Right cardiac atrium (tissue), 5 donors: ENCODE data around the gene RNF208. TPM values are rescaled to one million over a fixed set of nuclear protein-coding genes. Genes with fewer than 3 reads are reported as not detected.

Experiments used
- ATAC-seq, 2 donors: fragments of 200-7000 bp; cut with Tn5 transposase; one replicate each; pipeline versions ENCODE4 v1.8.0 to v1.9.1; 2020; ENCODE audit warnings: moderate library complexity in 2 of 2, mild to moderate bottlenecking in 1 of 2
- DNase-seq, 3 donors: peaks; one replicate each; pipeline ENCODE4 v3.0.0-alpha.2; 2020
- H3K27ac ChIP-seq: one replicate; pipeline ENCODE4 v1.5.1; 2013; ENCODE audit warnings: mild to moderate bottlenecking, low read length, control low read depth, moderate library complexity
- H3K27me3 ChIP-seq: one replicate; pipeline ENCODE4 v1.6.1; 2013; ENCODE audit not compliant: control insufficient read depth, insufficient read depth
- H3K4me1 ChIP-seq: one replicate; pipeline ENCODE4 v1.6.1; 2013; ENCODE audit warnings: low read length; ENCODE audit not compliant: control insufficient read depth, insufficient read depth
- H3K4me3 ChIP-seq: one replicate; pipeline ENCODE4 v1.5.1; 2013; ENCODE audit warnings: low read length, control low read depth
- H3K9me3 ChIP-seq: one replicate; pipeline ENCODE4 v1.6.1; 2013; ENCODE audit warnings: low read length; ENCODE audit not compliant: control insufficient read depth
- WGBS: extraction: QIAGEN DNeasy Blood & Tissue Kit; methylation state at CpG from one replicate; pipeline ENCODE4 v1.1.7; 2013; 5-methylcytosine and 5-hydroxymethylcytosine counted together
- intact Hi-C, 4 donors: fragments of 100-400 bp; cut with DNase I; formaldehyde crosslinking; loops; one replicate each; pipeline versions ENCODE4 v1.11.0 to v1.14.0; 2022 to 2023
- polyA plus RNA-seq: library from polyadenylated mRNA; stranded (reverse); fragments of 200-250 nt; gene quantifications from one replicate; pipeline ENCODE4 v1.2.3, GENCODE V29; 2013
- total RNA-seq, 4 donors: library from RNA; stranded (reverse); fragmentation: NEBNext Ultra II Directional; extraction: Animal tissue kit (Norgen Biotek cat#: 25700); gene quantifications; one replicate each; pipeline ENCODE4 v1.2.1, GENCODE V29; 2021
- donor health status: healthy with polysubstance abuse.
- donor health status: DM: no; HTN: yes; CAD: no.
- donor health status: DM: no; HTN: no; CAD: no.
- donor health status: DM: no; HTN: yes; CAD: no; lungs with severe emphysema.
- donor health status: DM: yes; HTN: yes; CAD: no.

The RNF208 gene
- total and polyA plus RNA-seq, 5 donors, result 17.7 to 36.0 (median 25.4) TPM

DNA sequence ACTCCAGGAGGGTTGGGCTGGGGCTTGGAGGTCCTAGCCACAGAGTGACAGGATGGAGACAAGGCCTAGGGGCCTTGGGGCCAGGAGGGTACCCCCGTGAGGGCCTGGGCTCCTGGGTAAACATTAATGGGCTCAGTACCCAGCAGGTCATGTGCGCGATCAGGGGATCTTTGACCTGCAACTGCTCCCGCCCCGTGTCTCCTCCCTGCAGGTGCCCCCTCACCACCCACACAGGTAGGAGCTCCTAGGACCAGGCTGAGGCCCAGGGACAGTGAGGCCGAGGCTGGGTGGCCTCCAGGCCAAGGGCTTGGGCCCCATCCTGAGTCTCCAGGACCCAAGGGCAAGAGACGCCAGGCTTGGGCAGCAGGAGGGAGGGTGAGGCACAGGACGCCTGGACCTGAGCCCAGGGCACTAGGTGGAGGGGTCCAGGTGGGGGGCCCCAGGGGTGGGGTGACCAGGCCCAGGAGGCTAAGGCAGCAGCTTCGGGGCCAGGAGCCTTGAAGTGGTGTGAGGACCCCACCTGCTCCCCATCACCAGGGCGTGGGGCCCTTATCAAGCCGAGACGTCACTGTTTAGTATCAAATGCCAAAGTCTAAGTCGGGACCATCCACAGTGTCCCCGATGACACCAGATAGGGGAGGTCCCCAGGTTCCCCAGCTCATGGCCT, 8.8 kb upstream of the RNF208 start, which contains the start of gene SLC34A3:
Gene SLC34A3, plus strand, starts transcription at position 197 of the 667 bp plus-strand sequence. CDS start 802 bp downstream, outside the sequence.
- Histone ChIP-seq H3K9me3 (no peaks in the 10 kb centered on the region), H3K27ac (no peak within 1 kb of the TSS), H3K27me3 (no peaks in the 10 kb centered on the region), H3K4me1 (no peaks in the 10 kb centered on the region), H3K4me3 (no peak within 1 kb of the TSS)
- intact Hi-C loops, result no loop called here
- peak in 1 of 3 donors; percentile 50 for DNase-seq
- WGBS, result 63% methylated on average over 14 of the region's 14 CpGs
- no peak for ATAC-seq

DNA sequence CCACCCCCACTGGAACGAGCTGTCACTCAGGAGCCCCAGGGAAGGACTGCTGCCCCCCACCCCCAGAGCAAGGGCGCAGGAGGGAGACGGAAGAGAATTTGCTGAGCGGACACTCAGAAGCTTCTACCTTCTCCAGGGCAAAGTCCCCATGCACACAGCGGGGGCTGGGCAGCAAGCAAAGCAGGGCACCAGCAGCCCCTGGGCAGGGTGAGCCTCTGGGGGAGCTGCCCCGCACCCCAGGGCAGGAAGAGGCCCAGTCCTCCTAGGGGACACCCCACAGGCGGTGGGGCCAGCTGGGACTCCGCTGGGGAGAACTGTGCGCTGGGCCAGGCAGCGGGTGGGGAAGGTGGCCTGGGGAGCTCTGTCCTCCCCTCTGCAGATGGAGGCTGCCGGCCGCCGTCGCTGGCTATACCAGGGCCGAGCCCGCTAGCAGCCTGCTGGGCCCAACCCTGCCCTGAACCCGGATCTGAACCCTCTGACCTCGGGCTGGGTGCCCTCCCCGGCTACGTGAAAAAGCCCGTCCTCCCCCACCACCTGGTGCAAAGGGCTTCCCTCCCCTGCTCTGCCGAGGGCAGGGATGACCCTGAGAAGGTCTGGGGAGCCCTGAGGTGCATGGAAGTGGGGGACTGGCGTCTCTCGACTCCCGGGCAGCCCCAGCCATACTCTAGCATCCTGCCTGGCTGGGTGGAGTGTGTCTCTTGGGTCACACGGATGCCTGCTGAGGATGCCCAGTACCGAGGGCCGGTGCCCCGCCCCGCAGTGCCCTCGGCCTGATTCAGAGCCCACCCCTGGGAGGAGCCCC, 8.1 kb upstream of the RNF208 start:
- H3K27me3 ChIP-seq, result no peaks in the 10 kb centered on the region
- no peak overlapping the region for H3K4me3 ChIP-seq
- no peak for ATAC-seq
- no peak overlapping the region for H3K27ac ChIP-seq
- WGBS, result 61% methylated on average over 31 of the region's 31 CpGs
- no peaks in the 10 kb centered on the region for H3K4me1 ChIP-seq
- H3K9me3 ChIP-seq, result no peaks in the 10 kb centered on the region
- intact Hi-C loops, result loop anchor here in 3 of 4 donors (5.0 kb wide), 1 partner anchor 108 kb away; no protein-coding TSS in a partner anchor
- DNase-seq, result peak in 1 of 3 donors; percentile 46

DNA sequence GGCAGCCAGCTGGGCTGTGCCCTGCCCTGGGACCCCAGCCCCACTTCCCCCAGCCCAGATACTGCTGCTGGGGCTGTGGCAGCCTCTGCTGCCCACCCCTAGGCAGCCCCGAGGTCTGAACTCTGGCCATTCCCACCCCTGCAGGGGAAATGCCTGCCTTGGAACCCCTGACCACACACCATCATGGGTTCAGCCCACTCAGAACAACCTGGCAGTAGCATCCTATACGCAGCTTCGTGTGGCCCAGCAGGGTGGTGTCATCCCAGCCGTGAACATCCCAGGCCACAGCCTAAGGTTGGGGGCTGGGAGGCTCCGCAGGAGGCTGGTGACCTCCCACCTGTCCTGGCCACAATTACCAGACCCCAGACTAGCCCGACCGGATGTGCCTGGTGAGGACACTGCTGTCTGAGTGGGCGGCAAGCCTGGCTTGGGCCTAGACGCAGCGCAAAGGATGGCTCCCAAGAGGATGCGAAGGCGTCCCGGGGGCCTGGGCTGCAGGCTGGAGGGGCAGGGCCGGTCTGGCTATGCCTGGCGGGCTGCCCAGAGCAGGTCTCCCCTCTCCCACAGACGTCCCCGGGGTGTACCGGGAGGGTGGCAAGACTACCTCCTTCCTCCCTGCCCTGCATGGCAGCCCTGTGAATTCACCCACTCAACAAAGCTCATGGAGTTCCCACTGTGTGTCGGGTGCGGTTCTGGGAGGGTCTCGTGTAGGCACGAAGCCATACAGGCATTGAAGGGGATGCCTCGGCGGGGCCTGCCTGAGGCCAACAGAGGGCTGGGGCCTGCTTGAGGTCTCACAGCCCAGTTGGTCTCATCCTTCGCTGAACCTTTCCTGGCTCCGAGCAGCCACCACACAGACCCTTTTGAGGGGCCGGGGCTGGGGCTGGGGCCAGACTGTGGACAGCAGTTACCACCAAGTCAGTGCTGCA, 7.2 kb upstream of the RNF208 start:
- intact Hi-C loops, result loop anchor here in 3 of 4 donors (5.0 kb wide), 1 partner anchor 107 kb away; no protein-coding TSS in a partner anchor
- DNase-seq (peak in 1 of 3 donors; percentile 51), ATAC-seq (no peak)
- no peaks in the 10 kb centered on the region for H3K4me1 ChIP-seq
- no peak overlapping the region for H3K27ac ChIP-seq
- WGBS, result 60% methylated on average over 27 of the region's 27 CpGs
- H3K27me3 ChIP-seq, result no peaks in the 10 kb centered on the region
- H3K4me3 ChIP-seq, result no peak overlapping the region
- no peaks in the 10 kb centered on the region for H3K9me3 ChIP-seq

DNA sequence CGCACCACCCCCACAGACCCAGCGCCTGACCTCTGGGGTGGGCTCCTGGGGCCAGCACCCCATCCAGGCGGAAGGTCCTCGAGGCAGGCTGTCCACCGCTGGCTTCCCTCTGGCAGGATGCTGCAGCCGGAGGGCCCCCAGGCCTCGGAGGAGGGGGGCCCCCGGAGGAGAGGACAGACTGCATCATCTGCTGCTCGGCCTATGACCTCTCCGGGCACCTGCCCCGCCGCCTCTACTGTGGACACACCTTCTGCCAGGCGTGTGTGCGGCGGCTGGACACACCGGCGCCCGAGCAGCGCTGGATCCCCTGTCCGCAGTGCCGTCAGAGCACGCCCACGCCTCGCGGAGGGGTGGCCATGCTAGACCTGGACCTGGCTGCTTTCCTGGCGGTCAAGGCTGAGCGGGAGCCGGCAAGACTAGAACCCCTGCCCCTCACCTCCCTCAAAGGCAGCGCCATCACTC, 6.5 kb upstream of the RNF208 start:
- no peaks in the 10 kb centered on the region for H3K9me3 ChIP-seq
- peak in 1 of 3 donors; percentile 58 for DNase-seq
- 62% methylated on average over 29 of the region's 29 CpGs for WGBS
- no peaks in the 10 kb centered on the region for H3K4me1 ChIP-seq
- no peak overlapping the region for H3K27ac ChIP-seq
- intact Hi-C loops, result loop anchor here in 3 of 4 donors (5.0 kb wide), 1 partner anchor 106 kb away; no protein-coding TSS in a partner anchor
- ATAC-seq, result no peak
- H3K27me3 ChIP-seq, result no peaks in the 10 kb centered on the region
- H3K4me3 ChIP-seq, result no peak overlapping the region

DNA sequence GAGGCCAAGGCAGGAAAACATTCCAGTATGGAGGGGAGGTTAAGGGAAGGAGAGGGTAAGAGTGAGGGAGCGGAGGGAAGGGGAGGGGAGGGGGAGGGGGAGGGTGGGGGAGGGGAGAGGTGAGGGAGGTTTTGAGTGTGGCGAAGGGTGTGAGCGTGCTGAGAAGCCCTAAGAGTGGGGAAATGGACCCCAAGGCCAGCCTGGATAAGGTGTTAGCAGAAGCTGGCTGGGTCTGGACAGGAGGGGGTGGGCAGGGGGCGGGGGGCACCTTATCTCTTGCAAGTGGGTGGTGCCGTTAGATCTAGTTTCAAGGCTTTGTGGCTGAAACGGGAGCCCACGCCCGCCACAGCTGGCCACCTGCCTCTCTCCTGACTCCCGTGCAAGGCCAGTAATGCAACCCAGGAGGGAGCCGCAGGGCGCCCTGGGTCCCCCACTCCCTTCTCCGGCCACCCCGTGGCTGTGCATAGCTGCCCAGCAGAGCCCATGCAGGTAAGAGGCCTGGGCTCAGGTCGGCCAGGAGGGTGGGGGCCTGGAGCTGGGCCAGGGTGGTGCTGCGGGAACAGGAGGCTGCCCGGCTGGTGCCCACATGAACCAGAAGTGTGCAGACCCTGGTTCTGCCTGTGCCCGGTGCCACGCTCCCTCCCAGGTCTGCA, 5.9 kb upstream of the RNF208 start:
- ATAC-seq (no peak), DNase-seq (peak in 1 of 3 donors; percentile 62)
- H3K4me1 ChIP-seq, result no peaks in the 10 kb centered on the region
- H3K27me3 ChIP-seq, result no peaks in the 10 kb centered on the region
- H3K9me3 ChIP-seq, result no peaks in the 10 kb centered on the region
- intact Hi-C loops, result loop anchor here in 3 of 4 donors (5.0 kb wide), 1 partner anchor 106 kb away; no protein-coding TSS in a partner anchor
- H3K4me3 ChIP-seq, result no peak overlapping the region
- 35% methylated on average over 18 of the region's 18 CpGs for WGBS
- H3K27ac ChIP-seq, result no peak overlapping the region

DNA sequence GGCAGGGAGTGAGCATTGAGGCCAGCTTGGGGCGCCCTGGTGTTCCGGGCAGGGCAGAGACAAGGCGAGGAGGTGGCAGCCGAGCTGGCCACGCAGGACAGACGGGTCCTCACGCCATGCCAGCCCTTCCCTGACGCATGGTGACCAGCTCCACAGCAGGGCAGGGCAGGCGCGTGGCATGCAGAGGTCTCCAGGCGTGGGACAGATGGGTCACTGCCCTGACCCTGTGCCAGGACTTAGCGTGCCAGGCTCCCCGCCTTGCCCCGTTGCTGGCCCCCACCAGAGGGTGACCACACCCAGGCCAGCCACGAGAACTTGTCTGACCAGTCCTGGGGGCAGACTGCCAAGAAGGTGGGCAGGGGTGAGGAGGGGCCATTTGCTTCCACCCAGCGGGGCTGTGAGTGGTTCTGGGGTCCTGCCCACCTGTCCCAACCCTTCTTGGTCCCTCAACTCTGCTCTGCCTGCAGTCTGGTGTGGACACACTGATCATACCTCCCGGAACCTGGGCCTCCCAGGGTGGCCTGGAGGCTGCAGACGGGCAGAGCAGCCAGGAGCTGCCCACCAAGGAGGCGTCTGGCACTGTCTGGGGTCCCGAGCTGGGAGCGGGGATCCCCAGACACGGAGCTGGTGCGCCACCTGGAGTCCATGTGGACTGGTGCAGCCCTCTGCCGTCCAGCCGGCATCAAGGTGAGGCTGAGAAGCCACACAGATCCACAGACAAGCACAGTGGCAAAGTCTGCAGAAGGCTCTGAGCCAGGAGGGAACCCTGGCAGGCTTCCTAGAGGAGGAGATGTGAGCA, 5.2 kb upstream of the RNF208 start, which contains the start of gene RNF224:
Gene RNF224, plus strand, starts transcription at position 449 of the 799 bp plus-strand sequence. CDS start 834 bp downstream, outside the sequence.
- WGBS, result 36% methylated on average over 25 of the region's 25 CpGs
- no peak within 1 kb of the TSS for H3K27ac ChIP-seq
- H3K4me3 ChIP-seq, result no peak within 1 kb of the TSS
- intact Hi-C loops, result loop anchor here in 3 of 4 donors (5.0 kb wide), 1 partner anchor 105 kb away; no protein-coding TSS in a partner anchor
- ATAC-seq, result peak; percentile 8 to 28
- peak; percentile 77 to 89 (median 89) for DNase-seq
- H3K9me3 ChIP-seq, result no peaks in the 10 kb centered on the region
- H3K4me1 ChIP-seq, result peaks cover 5% of the 10 kb centered on the region
- no peaks in the 10 kb centered on the region for H3K27me3 ChIP-seq

DNA sequence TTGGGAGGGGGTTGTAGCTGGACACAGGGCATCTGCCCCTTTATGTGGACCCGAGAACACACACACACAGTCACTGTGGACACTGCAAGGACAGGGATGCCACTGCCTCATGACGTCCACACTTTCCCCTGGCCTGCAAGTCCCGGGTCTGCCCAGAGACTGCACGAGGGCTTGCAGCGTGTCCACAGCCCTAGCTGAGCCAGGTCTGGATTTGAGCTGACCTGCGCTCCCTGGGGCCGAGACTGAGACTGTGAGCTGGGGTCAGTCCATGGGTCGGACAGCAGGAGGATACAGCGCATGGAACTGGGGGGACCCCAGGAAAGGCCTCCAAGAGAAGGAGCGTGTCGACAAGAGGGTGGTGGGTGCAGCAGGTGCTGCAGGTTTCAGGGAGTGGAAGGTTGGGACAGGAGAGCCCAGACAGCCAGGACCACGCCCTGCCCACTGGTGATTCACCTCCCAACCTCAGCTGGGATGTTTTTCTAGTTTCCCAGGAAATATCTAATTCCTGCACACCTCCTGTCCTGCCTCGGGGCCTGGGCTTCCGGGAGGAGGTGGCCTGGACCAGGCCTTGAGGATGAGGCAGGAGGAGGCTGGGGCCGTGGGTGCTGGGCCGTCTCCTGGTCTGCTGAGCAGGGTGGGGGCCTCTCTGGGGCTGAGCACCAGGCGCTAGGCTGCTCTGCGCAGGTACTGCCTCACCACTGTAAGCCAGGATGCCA, 4.5 kb upstream of the RNF208 start:
- 67% methylated on average over 18 of the region's 18 CpGs for WGBS
- Histone ChIP-seq H3K9me3 (no peaks in the 10 kb centered on the region), H3K4me3 (no peak overlapping the region), H3K27ac (no peak overlapping the region), H3K4me1 (peaks cover 5% of the 10 kb centered on the region), H3K27me3 (no peaks in the 10 kb centered on the region)
- DNase-seq, result no peak
- no peak for ATAC-seq
- intact Hi-C loops, result loop anchor here in 3 of 4 donors (5.0 kb wide), 1 partner anchor 104 kb away; no protein-coding TSS in a partner anchor

DNA sequence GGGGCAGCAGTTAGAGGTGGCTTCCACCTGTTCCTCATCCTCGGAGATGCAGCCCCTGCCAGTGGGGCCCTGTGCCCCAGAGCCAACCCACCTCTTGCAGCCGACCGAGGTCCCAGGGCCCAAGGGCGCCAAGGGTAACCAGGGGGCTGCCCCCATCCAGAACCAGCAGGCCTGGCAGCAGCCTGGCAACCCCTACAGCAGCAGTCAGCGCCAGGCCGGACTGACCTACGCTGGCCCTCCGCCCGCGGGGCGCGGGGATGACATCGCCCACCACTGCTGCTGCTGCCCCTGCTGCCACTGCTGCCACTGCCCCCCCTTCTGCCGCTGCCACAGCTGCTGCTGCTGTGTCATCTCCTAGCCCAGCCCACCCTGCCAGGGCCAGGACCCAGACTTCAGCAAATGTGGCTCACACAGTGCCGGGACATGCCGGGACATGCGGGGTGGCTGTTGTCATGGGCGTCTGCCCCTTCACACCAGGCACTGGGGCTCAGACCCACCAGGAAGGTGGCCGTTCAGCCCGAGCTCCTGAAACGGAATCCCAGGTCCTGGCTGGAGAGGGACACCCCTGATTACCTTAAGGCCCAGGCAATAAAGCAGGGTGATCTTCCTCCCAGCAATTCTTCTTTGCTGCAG, 3.8 kb upstream of the RNF208 start:
- no peak overlapping the region for H3K27ac ChIP-seq
- H3K27me3 ChIP-seq, result no peaks in the 10 kb centered on the region
- H3K4me1 ChIP-seq, result peaks cover 5% of the 10 kb centered on the region
- H3K9me3 ChIP-seq, result no peaks in the 10 kb centered on the region
- H3K4me3 ChIP-seq, result no peak overlapping the region
- ATAC-seq (no peak), DNase-seq (peak in 2 of 3 donors; percentile 17 to 58)
- intact Hi-C loops, result loop anchor here in 3 of 4 donors (5.0 kb wide), 1 partner anchor 104 kb away; no protein-coding TSS in a partner anchor
- WGBS, result 80% methylated on average over 21 of the region's 21 CpGs
